ENCODE results near the gene ABCB1. TPM values are rescaled to one million over a fixed set of nuclear protein-coding genes. Genes with fewer than 3 reads are reported as not detected.
"Not testable (repeated sequence)": the region's sequence is repeated elsewhere in the genome, so short reads cannot be mapped to it uniquely, and the experiment has no call there.

Gene ABCB1
- total and polyA plus RNA-seq, 2 of the 13 experiments (the other 11 are each of a cell fraction or from before 2014, with no cell fraction given), result 42.8 to 52.6 TPM

DNA sequence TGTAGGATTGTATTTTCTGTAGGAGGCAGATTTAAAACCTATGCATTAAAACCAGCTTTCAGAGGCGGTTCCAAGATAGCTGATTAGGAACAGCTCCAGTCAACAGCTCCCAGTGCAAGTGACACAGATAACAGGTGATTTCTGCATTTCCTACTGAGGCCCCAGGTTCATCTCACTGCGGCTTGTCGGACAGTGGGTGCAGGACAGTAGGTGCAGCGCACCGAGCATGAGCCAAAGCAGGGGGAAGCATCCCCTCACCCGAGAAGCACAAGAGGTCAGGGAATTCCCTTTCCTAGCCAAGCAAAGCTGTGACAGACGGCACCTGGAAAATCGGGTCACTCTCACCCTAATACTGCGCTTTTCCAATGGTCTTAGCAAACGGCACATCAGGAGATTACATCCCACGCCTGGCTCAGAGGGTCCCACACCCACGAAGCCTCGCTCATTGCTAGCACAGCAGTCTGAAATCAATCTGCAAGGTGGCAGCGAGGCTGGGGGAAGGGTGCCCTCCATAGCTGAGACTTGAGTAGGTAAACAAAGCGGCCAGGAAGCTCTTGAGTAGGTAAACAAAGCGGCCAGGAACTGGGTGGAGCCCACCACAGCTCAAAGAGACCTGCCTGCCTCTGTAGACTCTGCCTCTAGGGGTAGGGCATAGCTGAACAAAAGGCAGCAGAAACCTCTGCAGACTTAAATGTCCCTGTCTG, 135.7 kb downstream of the ABCB1 start (continued):
- peak; percentile 71 for TF ChIP-seq ARID4A (CRISPR knock-in tag; IDR thresholded peaks at IDR 0.05; ENCODE audit: borderline replicate concordance)
- peak; percentile 75; the same call in 1 of the 2 replicates for TF ChIP-seq ZSCAN5A (CRISPR knock-in tag; IDR thresholded peaks at IDR 0.05; ENCODE audit: borderline replicate concordance)
- peak in 1 of 2 experiments; percentile 93; a peak in 2 of 4 replicates for TF ChIP-seq EP300 (IDR thresholded peaks at IDR 0.05; ENCODE audit: low read depth in 2 of 2, low read length in 2 of 2)
- TF ChIP-seq EP300 (CRISPR knock-in tag; IDR thresholded peaks at IDR 0.05; ENCODE audit: borderline replicate concordance), result peak; percentile 89
- TF ChIP-seq, protein P1, sequence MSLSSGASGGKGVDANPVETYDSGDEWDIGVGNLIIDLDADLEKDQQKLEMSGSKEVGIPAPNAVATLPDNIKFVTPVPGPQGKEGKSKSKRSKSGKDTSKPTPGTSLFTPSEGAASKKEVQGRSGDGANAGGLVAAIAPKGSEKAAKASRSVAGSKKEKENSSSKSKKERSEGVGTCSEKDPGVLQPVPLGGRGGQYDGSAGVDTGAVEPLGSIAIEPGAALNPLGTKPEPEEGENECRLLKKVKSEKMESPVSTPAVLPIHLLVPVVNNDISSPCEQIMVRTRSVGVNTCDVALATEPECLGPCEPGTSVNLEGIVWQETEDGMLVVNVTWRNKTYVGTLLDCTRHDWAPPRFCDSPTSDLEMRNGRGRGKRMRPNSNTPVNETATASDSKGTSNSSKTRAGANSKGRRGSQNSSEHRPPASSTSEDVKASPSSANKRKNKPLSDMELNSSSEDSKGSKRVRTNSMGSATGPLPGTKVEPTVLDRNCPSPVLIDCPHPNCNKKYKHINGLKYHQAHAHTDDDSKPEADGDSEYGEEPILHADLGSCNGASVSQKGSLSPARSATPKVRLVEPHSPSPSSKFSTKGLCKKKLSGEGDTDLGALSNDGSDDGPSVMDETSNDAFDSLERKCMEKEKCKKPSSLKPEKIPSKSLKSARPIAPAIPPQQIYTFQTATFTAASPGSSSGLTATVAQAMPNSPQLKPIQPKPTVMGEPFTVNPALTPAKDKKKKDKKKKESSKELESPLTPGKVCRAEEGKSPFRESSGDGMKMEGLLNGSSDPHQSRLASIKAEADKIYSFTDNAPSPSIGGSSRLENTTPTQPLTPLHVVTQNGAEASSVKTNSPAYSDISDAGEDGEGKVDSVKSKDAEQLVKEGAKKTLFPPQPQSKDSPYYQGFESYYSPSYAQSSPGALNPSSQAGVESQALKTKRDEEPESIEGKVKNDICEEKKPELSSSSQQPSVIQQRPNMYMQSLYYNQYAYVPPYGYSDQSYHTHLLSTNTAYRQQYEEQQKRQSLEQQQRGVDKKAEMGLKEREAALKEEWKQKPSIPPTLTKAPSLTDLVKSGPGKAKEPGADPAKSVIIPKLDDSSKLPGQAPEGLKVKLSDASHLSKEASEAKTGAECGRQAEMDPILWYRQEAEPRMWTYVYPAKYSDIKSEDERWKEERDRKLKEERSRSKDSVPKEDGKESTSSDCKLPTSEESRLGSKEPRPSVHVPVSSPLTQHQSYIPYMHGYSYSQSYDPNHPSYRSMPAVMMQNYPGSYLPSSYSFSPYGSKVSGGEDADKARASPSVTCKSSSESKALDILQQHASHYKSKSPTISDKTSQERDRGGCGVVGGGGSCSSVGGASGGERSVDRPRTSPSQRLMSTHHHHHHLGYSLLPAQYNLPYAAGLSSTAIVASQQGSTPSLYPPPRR (CRISPR knock-in tag; IDR thresholded peaks at IDR 0.05; ENCODE audit: borderline replicate concordance), result peak; percentile 85; the same call in 1 of the 2 replicates
- peak; percentile 95 for TF ChIP-seq ZMYM4 (CRISPR knock-in tag; IDR thresholded peaks at IDR 0.05)
- peak; percentile 59; the same call in 1 of the 2 replicates for TF ChIP-seq ZNF792 (CRISPR knock-in tag; IDR thresholded peaks at IDR 0.05)
- peak; percentile 84 for TF ChIP-seq DPF2 (CRISPR knock-in tag; IDR thresholded peaks at IDR 0.05; ENCODE audit: borderline replicate concordance, low read depth)
- TF ChIP-seq ZNF563 (CRISPR knock-in tag; IDR thresholded peaks at IDR 0.05), result peak; percentile 86; the same call in 1 of the 2 replicates
- peak; percentile 86; the same call in 1 of the 2 replicates for TF ChIP-seq ZNF614 (CRISPR knock-in tag; IDR thresholded peaks at IDR 0.05; ENCODE audit: borderline replicate concordance)
- TF ChIP-seq TCF12 (IDR thresholded peaks at IDR 0.05), result not testable (repeated sequence)
- peak; percentile 93 for TF ChIP-seq TCF12 (CRISPR knock-in tag; IDR thresholded peaks at IDR 0.05)
- peak; percentile 83 for TF ChIP-seq ZFP91 (CRISPR knock-in tag; IDR thresholded peaks at IDR 0.05; ENCODE audit: borderline replicate concordance)
- peak; percentile 93 for TF ChIP-seq NCOA2 (CRISPR knock-in tag; IDR thresholded peaks at IDR 0.05)
- peak; percentile 35; the same call in 1 of the 2 replicates for TF ChIP-seq ZNF12 (CRISPR knock-in tag; IDR thresholded peaks at IDR 0.05)
- peak; percentile 61; the same call in 1 of the 2 replicates for TF ChIP-seq MED13 (CRISPR knock-in tag; IDR thresholded peaks at IDR 0.05)
